ENCODE measurements around the gene PEPD. TPM values are rescaled to one million over a fixed set of nuclear protein-coding genes. Genes with fewer than 3 reads are reported as not detected.
"Not testable (repeated sequence)": the region's sequence is repeated elsewhere in the genome, so short reads cannot be mapped to it uniquely, and the experiment has no call there.

Gene PEPD
- total RNA-seq, 4 donors from 2014 or later, result 33.9 to 57.0 (median 45.0) TPM

GRCh38 chr19:33562636-33563035 lies 41.0 kb upstream of the PEPD start:
- Histone ChIP-seq H3K27ac (no peak overlapping the region), H3K4me1 (no peaks in the 10 kb centered on the region), H3K27me3 (peaks cover 4 to 22% (median 9%) of the 10 kb centered on the region in 3 donors), H3K9me3 (no peaks in the 10 kb centered on the region), H3K4me3 (no peak overlapping the region), H3K36me3 (no peaks in the 10 kb centered on the region)
- intact Hi-C loops (cut with DNase I; ENCODE audit: low total_unique reads), result no loop called here
- ATAC-seq (no peak), DNase-seq (no peak)
- TF ChIP-seq CTCF (IDR thresholded peaks at IDR 0.05 in 4 of 5, conservative IDR thresholded peaks at IDR 0.05 in 1 of 5), result no peak
- no peak for TF ChIP-seq POLR2A (IDR thresholded peaks at IDR 0.05)
- in situ Hi-C loops (cut with MboI; ENCODE audit: low sequenced_read_pairs in 4 of 4), result no loop called here

- in situ Hi-C loops (cut with MboI; ENCODE audit: low sequenced_read_pairs in 4 of 4); H3K9me3 ChIP-seq; DNase-seq; intact Hi-C loops (cut with DNase I; ENCODE audit: low total_unique reads); H3K4me1 ChIP-seq; H3K36me3 ChIP-seq; ATAC-seq; H3K4me3 ChIP-seq; H3K27ac ChIP-seq: not testable (repeated sequence)
- H3K27me3 ChIP-seq, result peaks cover 4 to 22% (median 9%) of the 10 kb centered on the region in 3 donors
Observed at GRCh38 chr19:33561666-33562065, 40.1 kb upstream of the PEPD start.

GRCh38 chr19:33561261-33561660 lies 39.7 kb upstream of the PEPD start:
- Histone ChIP-seq H3K27me3 (peaks cover 4 to 22% (median 9%) of the 10 kb centered on the region in 3 donors), H3K27ac (no peak overlapping the region), H3K9me3 (no peaks in the 10 kb centered on the region), H3K4me3 (no peak overlapping the region), H3K4me1 (no peaks in the 10 kb centered on the region), H3K36me3 (no peaks in the 10 kb centered on the region)
- ATAC-seq, result no peak
- no peak for DNase-seq
- in situ Hi-C loops (cut with MboI; ENCODE audit: low sequenced_read_pairs in 4 of 4) (no loop called here), intact Hi-C loops (cut with DNase I; ENCODE audit: low total_unique reads) (no loop called here)
- no peak for TF ChIP-seq POLR2A (IDR thresholded peaks at IDR 0.05)
- no peak for TF ChIP-seq CTCF (IDR thresholded peaks at IDR 0.05 in 4 of 5, conservative IDR thresholded peaks at IDR 0.05 in 1 of 5)

- DNase-seq, result no peak
- Histone ChIP-seq H3K9me3 (no peaks in the 10 kb centered on the region), H3K36me3 (no peaks in the 10 kb centered on the region), H3K4me3 (no peak overlapping the region), H3K27me3 (peaks cover 4 to 22% (median 9%) of the 10 kb centered on the region in 3 donors), H3K27ac (no peak overlapping the region), H3K4me1 (no peaks in the 10 kb centered on the region)
- no peak for TF ChIP-seq CTCF (IDR thresholded peaks at IDR 0.05 in 4 of 5, conservative IDR thresholded peaks at IDR 0.05 in 1 of 5)
- no peak for TF ChIP-seq POLR2A (IDR thresholded peaks at IDR 0.05)
- no peak for ATAC-seq
- in situ Hi-C loops (cut with MboI; ENCODE audit: low sequenced_read_pairs in 4 of 4), result no loop called here
- intact Hi-C loops (cut with DNase I; ENCODE audit: low total_unique reads), result no loop called here
Observed at GRCh38 chr19:33559996-33560395, 38.4 kb upstream of the PEPD start.

GRCh38 chr19:33558856-33559255 lies 37.3 kb upstream of the PEPD start:
- intact Hi-C loops (cut with DNase I; ENCODE audit: low total_unique reads) (no loop called here), in situ Hi-C loops (cut with MboI; ENCODE audit: low sequenced_read_pairs in 4 of 4) (no loop called here)
- DNase-seq (no peak), ATAC-seq (no peak)
- Histone ChIP-seq H3K4me3 (no peak overlapping the region), H3K9me3 (no peaks in the 10 kb centered on the region), H3K36me3 (no peaks in the 10 kb centered on the region), H3K27me3 (peaks cover 4 to 22% (median 9%) of the 10 kb centered on the region in 3 donors), H3K4me1 (no peaks in the 10 kb centered on the region), H3K27ac (no peak overlapping the region)
- no peak for TF ChIP-seq POLR2A (IDR thresholded peaks at IDR 0.05)
- no peak for TF ChIP-seq CTCF (IDR thresholded peaks at IDR 0.05 in 4 of 5, conservative IDR thresholded peaks at IDR 0.05 in 1 of 5)
